Endothelial cell of umbilical vein (primary cell): ENCODE results near the gene KIF23. TPM values are rescaled to one million over a fixed set of nuclear protein-coding genes. Genes with fewer than 3 reads are reported as not detected.

ENCODE experiments used
- BruUV-seq: library from RNA; stranded (reverse); fragments of 400-500 nt; replicated peaks from 2 replicates; lab custom pipeline; 2021; lab: Mats Ljungman, UMichigan
- CTCF ChIA-PET: fragments of 300-600, 350-600 bp; sonication (Branson Sonifier 250); formaldehyde crosslinking; loops from one replicate; lab custom pipeline; 2021; ENCODE audit warnings: antibody characterized with exemption, inconsistent platforms; lab: Charles Lee
- POLR2A ChIA-PET: fragments of 300-600, 350-600 bp; sonication (Branson Sonifier 250); formaldehyde crosslinking; loops from one replicate; lab custom pipeline; 2021; ENCODE audit warnings: antibody characterized with exemption, inconsistent platforms; lab: Charles Lee
- DNase-seq: peaks from one replicate; pipeline ENCODE4 v3.0.0-alpha.2; 2011; ENCODE audit warnings: low read depth, low spot score
- FAIRE-seq: peaks from 2 replicates; lab custom pipeline; 2011; peaks lifted over from hg19 to GRCh38; lab: Jason Lieb, UNC
- H2AFZ ChIP-seq: 2 replicates; pipeline ENCODE4 v1.6.0; 2012; ENCODE audit warnings: low read depth, low read length, control low read depth, inconsistent platforms
- H3K27ac ChIP-seq: 2 replicates; pipeline ENCODE4 v1.5.1; 2011; ENCODE audit warnings: low read depth, mild to moderate bottlenecking, control low read depth, low read length, moderate library complexity; ENCODE audit not compliant: insufficient read depth
- H3K27me3 ChIP-seq, 2 experiments: 2 replicates each; pipeline versions ENCODE4 v1.6.0 to v1.6.1; 2011; ENCODE audit warnings: low read length in 2 of 2, mixed read lengths in 1 of 2; ENCODE audit not compliant: control insufficient read depth in 2 of 2, insufficient read depth in 2 of 2
- H3K36me3 ChIP-seq, 2 experiments: 2 replicates in 1 of 2; 3 replicates in 1 of 2; pipeline ENCODE4 v1.5.1; 2011; ENCODE audit warnings: low read length in 2 of 2, mild to moderate bottlenecking in 1 of 2, moderate library complexity in 1 of 2; ENCODE audit not compliant: control insufficient read depth in 2 of 2, insufficient read depth in 2 of 2; ENCODE audit errors: extremely low read depth in 1 of 2
- H3K4me1 ChIP-seq: 3 replicates; pipeline ENCODE4 v1.5.1; 2011; ENCODE audit warnings: mild to moderate bottlenecking, low read length; ENCODE audit not compliant: control insufficient read depth, insufficient read depth; ENCODE audit errors: extremely low read depth
- H3K4me2 ChIP-seq: 2 replicates; pipeline ENCODE4 v1.6.1; 2011; ENCODE audit warnings: low read length, control low read depth, mixed read lengths; ENCODE audit not compliant: insufficient read depth
- H3K4me3 ChIP-seq, 3 experiments: fragments of 200-600 bp in 1 of 3; sonication (generic), shearing (Covaris generic) in 1 of 3; replicated peaks in 1 of 3; 2 replicates each; pipeline ENCODE4 v1.5.1; 2011 to 2016; ENCODE audit warnings: control low read depth in 3 of 3, low read length in 3 of 3, mild to moderate bottlenecking in 2 of 3, inconsistent platforms in 1 of 3, low read depth in 1 of 3, moderate library complexity in 1 of 3; ENCODE audit not compliant: insufficient read depth in 1 of 3
- H3K79me2 ChIP-seq: 2 replicates; pipeline ENCODE4 v1.6.0; 2012; ENCODE audit warnings: low read length, inconsistent platforms; ENCODE audit not compliant: control insufficient read depth, insufficient read depth
- H3K9ac ChIP-seq: replicated peaks from 2 replicates; pipeline ENCODE3; 2011; ENCODE audit warnings: low read length, control low read depth; ENCODE audit not compliant: insufficient read depth; ENCODE audit errors: extremely low read depth
- H3K9me1 ChIP-seq: replicated peaks from 3 replicates; pipeline ENCODE4 v1.6.0; 2011; ENCODE audit warnings: mild to moderate bottlenecking, low read length; ENCODE audit not compliant: control insufficient read depth, insufficient read depth; ENCODE audit errors: extremely low read depth
- H3K9me3 ChIP-seq: replicated peaks from 2 replicates; pipeline ENCODE4 v1.5.1; 2012; ENCODE audit warnings: low read length, inconsistent platforms; ENCODE audit not compliant: control insufficient read depth, insufficient read depth
- H4K20me1 ChIP-seq: replicated peaks from 2 replicates; pipeline ENCODE3; 2011; ENCODE audit warnings: mild to moderate bottlenecking, low read length; ENCODE audit not compliant: control insufficient read depth, insufficient read depth; ENCODE audit errors: extremely low read depth
- CTCF ChIP-seq, 2 donors: IDR thresholded peaks; 1 replicate in 1 of 2; 2 replicates in 1 of 2; pipeline ENCODE4 v1.5.1; 2011; ENCODE audit warnings: low read length in 2 of 2, mild to moderate bottlenecking in 2 of 2, moderate library complexity in 2 of 2, control low read depth in 1 of 2, inconsistent platforms in 1 of 2, low read depth in 1 of 2; ENCODE audit not compliant: insufficient read depth in 1 of 2; ENCODE audit errors: extremely low read depth in 1 of 2
- EZH2 ChIP-seq: IDR thresholded peaks from 2 replicates; pipeline ENCODE4 v1.6.1; 2012; ENCODE audit warnings: borderline replicate concordance, low read depth, mild to moderate bottlenecking, moderate library complexity, low read length, inconsistent platforms; ENCODE audit not compliant: severe bottlenecking
- JUN ChIP-seq: IDR thresholded peaks from 2 replicates; pipeline ENCODE4 v1.6.1; 2011; ENCODE audit warnings: borderline replicate concordance, low read depth; ENCODE audit not compliant: insufficient read length, insufficient read depth
- MYC ChIP-seq: IDR thresholded peaks from one replicate; pipeline ENCODE4 v1.6.1; 2011; ENCODE audit warnings: mild to moderate bottlenecking, low read depth, low read length
- POLR2A ChIP-seq: IDR thresholded peaks from 2 replicates; pipeline ENCODE4 v1.6.1; 2012; ENCODE audit warnings: low read depth, mild to moderate bottlenecking, control low read depth, low read length
- POLR2AphosphoS5 ChIP-seq: IDR thresholded peaks from 2 replicates; pipeline ENCODE4 v1.6.1; 2012; ENCODE audit warnings: low read depth, mild to moderate bottlenecking, control low read depth, low read length, moderate library complexity; ENCODE audit not compliant: insufficient read depth
- dilution Hi-C: fragments of 300-500 bp; cut with MboI; formaldehyde crosslinking; loops from one replicate; pipeline ENCODE4 v1.15.0; 2019; ENCODE audit warnings: low sequenced_read_pairs; ENCODE audit not compliant: extremely low pct_ligation_motif_present
- intact Hi-C: fragments of 100-400 bp; cut with micrococcal nuclease; formaldehyde crosslinking; loops from one replicate; pipeline ENCODE4 v1.10.0; 2022
- polyA plus RNA-seq, 4 experiments: library from polyadenylated mRNA; depleted of rRNA in 3 of 4; stranded (reverse) in 3 of 4; unstranded in 1 of 4; fragments of >200 nt; gene quantifications; 2 replicates each; pipeline versions ENCODE4 v1.2.1 to v1.2.3, GENCODE V29; 2011 to 2012; ENCODE audit warnings: missing spikeins in 1 of 4
- total RNA-seq: library from RNA; stranded (reverse); gene quantifications from 2 replicates; pipeline ENCODE4 v1.2.3, GENCODE V29; 2021

Gene KIF23
- total and polyA plus RNA-seq, 2 donors (not counting 3 experiments of a cell fraction or from before 2014, with no cell fraction given), result 25.4 to 64.7 TPM

- ChIA-PET POLR2A (no interaction called here), CTCF (interaction anchor here (1.2 kb wide), 2 partner anchors 9 to 13 kb away, joined by 4 to 5 read pairs; no protein-coding TSS in a partner anchor)
- DNase-seq (no peak), FAIRE-seq (no peak)
- Histone ChIP-seq H3K4me3 (no peak overlapping the region), H3K27me3 (no peaks in the 10 kb centered on the region), H3K9ac (no peak overlapping the region), H3K4me1 (peaks cover 24% of the 10 kb centered on the region), H4K20me1 (peaks cover 9% of the 10 kb centered on the region), H3K9me1 (no peaks in the 10 kb centered on the region), H3K4me2 (no peak overlapping the region), H2AFZ (no peak overlapping the region), H3K27ac (no peak overlapping the region), H3K36me3 (peaks cover 14 to 16% of the 10 kb centered on the region in 2 experiments), H3K79me2 (peaks cover 32% of the 10 kb centered on the region), H3K9me3 (no peaks in the 10 kb centered on the region)
- no TSS peak for BruUV-seq
- dilution Hi-C loops (no loop called here), intact Hi-C loops (no loop called here)
- TF ChIP-seq POLR2A, result peak; percentile 0
- TF ChIP-seq POLR2AphosphoS5, result no peak
Measured at GRCh38 chr15:69456208-69457166, 42.3 kb downstream of the KIF23 start.

- H3K27me3 ChIP-seq, result no peaks in the 10 kb centered on the region
- H2AFZ ChIP-seq, result no peak overlapping the region
- H3K4me3 ChIP-seq, result no peak overlapping the region
- H3K36me3 ChIP-seq, result peaks cover 14 to 16% of the 10 kb centered on the region in 2 experiments
- H3K27ac ChIP-seq, result no peak overlapping the region
- intact Hi-C loops, result no loop called here
- peaks cover 15% of the 10 kb centered on the region for H3K4me1 ChIP-seq
- ChIA-PET POLR2A (no interaction called here), CTCF (interaction anchor here (1.2 kb wide), 1 partner anchor 12 kb away, joined by 4 read pairs; no protein-coding TSS in a partner anchor)
- BruUV-seq, result no TSS peak
- no peaks in the 10 kb centered on the region for H3K9me3 ChIP-seq
- peaks cover 9% of the 10 kb centered on the region for H4K20me1 ChIP-seq
- peaks cover 32% of the 10 kb centered on the region for H3K79me2 ChIP-seq
- no peak for TF ChIP-seq POLR2A
- no peak for TF ChIP-seq MYC
- no peak for TF ChIP-seq JUN
- TF ChIP-seq CTCF (IDR thresholded peaks at IDR 0.05; ENCODE audit: extremely low read depth in 1 of 2, insufficient read depth in 1 of 2, low read depth in 1 of 2, low read length in 2 of 2), result no peak
- peak; percentile 75 for TF ChIP-seq POLR2AphosphoS5
- TF ChIP-seq EZH2, result no peak
- no peak for DNase-seq
- no peak overlapping the region for H3K9ac ChIP-seq
- FAIRE-seq, result no peak
- H3K9me1 ChIP-seq, result no peaks in the 10 kb centered on the region
- no peak overlapping the region for H3K4me2 ChIP-seq
- dilution Hi-C loops, result no loop called here
Measured at GRCh38 chr15:69457304-69458280, 43.4 kb downstream of the KIF23 start.
